Measurements from ENCODE around the gene SUPT3H.
A peak's percentile ranks its signal among the peaks of the same experiment; 100 is the strongest.
"Not testable (repeated sequence)": the region's sequence is repeated elsewhere in the genome, so short reads cannot be mapped to it uniquely, and the experiment has no call there.

The SUPT3H gene

GRCh38 chr6:45154679-45155078, 223.1 kb downstream of the SUPT3H start:
- Histone ChIP-seq H3K4ac (ENCODE audit: low read depth, low read length) (no peak overlapping the region), H3K4me2 (ENCODE audit: low read length) (no peak overlapping the region), H3K79me2 (ENCODE audit: control insufficient read depth, insufficient read depth, low read length, poor library complexity) (no peaks in the 10 kb centered on the region), H3K27ac (ENCODE audit: low read depth, low read length) (no peak overlapping the region), H3K14ac (ENCODE audit: low read length) (no peak overlapping the region), H3K36me3 (ENCODE audit: control insufficient read depth in 1 of 2, insufficient read depth in 2 of 2, low read length in 2 of 2) (no peaks in the 10 kb centered on the region), H3K4me3 (ENCODE audit: low read depth, low read length) (no peak overlapping the region), H2BK12ac (ENCODE audit: low read length) (no peak overlapping the region), H3K23ac (ENCODE audit: low read length) (no peak overlapping the region), H4K8ac (ENCODE audit: low read depth, low read length) (no peak overlapping the region), H3K27me3 (ENCODE audit: insufficient read depth, low read length) (no peaks in the 10 kb centered on the region), H2BK120ac (ENCODE audit: insufficient read depth, low read length, poor library complexity) (no peak overlapping the region), H3K79me1 (ENCODE audit: low read length) (no peaks in the 10 kb centered on the region), H2BK5ac (ENCODE audit: low read depth, low read length, poor library complexity) (no peak overlapping the region), H4K12ac (ENCODE audit: low read depth, low read length) (no peak overlapping the region), H3K9ac (ENCODE audit: low read length) (no peak overlapping the region), H3K4me1 (ENCODE audit: control insufficient read depth in 1 of 2, insufficient read depth in 2 of 2, low read length in 2 of 2) (no peaks in the 10 kb centered on the region), H2AFZ (ENCODE audit: insufficient read depth, low read length, poor library complexity) (no peak overlapping the region), H3K9me3 (ENCODE audit: insufficient read depth, low read depth, low read length) (no peaks in the 10 kb centered on the region), H3K18ac (ENCODE audit: low read length) (no peak overlapping the region), H2AK5ac (ENCODE audit: low read length) (no peak overlapping the region), H4K91ac (ENCODE audit: low read depth, low read length) (no peak overlapping the region)
- WGBS (ENCODE audit: extremely low coverage, insufficient coverage, insufficient read length) = no CpG with 5 or more reads among the region's 3 CpGs
- DNase-seq = no peak

- H4K8ac ChIP-seq (ENCODE audit: low read depth, low read length) = no peak overlapping the region
- no peak overlapping the region for H3K9ac ChIP-seq (ENCODE audit: low read length)
- no peak overlapping the region for H3K23ac ChIP-seq (ENCODE audit: low read length)
- no peak overlapping the region for H2AK5ac ChIP-seq (ENCODE audit: low read length)
- DNase-seq = peak in 1 of 2 donors; percentile 12
- no peak overlapping the region for H3K14ac ChIP-seq (ENCODE audit: low read length)
- H3K27ac ChIP-seq (ENCODE audit: low read depth, low read length) = no peak overlapping the region
- no peaks in the 10 kb centered on the region for H3K9me3 ChIP-seq (ENCODE audit: insufficient read depth, low read depth, low read length)
- no CpG with 5 or more reads among the region's 1 CpG for WGBS (ENCODE audit: extremely low coverage, insufficient coverage, insufficient read length)
- H3K4me2 ChIP-seq (ENCODE audit: low read length) = no peak overlapping the region
- H2BK120ac ChIP-seq (ENCODE audit: insufficient read depth, low read length, poor library complexity) = no peak overlapping the region
- no peaks in the 10 kb centered on the region for H3K27me3 ChIP-seq (ENCODE audit: insufficient read depth, low read length)
- no peak overlapping the region for H3K18ac ChIP-seq (ENCODE audit: low read length)
- no peak overlapping the region for H2BK5ac ChIP-seq (ENCODE audit: low read depth, low read length, poor library complexity)
- no peak overlapping the region for H4K12ac ChIP-seq (ENCODE audit: low read depth, low read length)
- H3K36me3 ChIP-seq (ENCODE audit: control insufficient read depth in 1 of 2, insufficient read depth in 2 of 2, low read length in 2 of 2) = no peaks in the 10 kb centered on the region
- H2BK12ac ChIP-seq (ENCODE audit: low read length) = no peak overlapping the region
- no peak overlapping the region for H2AFZ ChIP-seq (ENCODE audit: insufficient read depth, low read length, poor library complexity)
- H3K79me1 ChIP-seq (ENCODE audit: low read length) = no peaks in the 10 kb centered on the region
- no peaks in the 10 kb centered on the region for H3K4me1 ChIP-seq (ENCODE audit: control insufficient read depth in 1 of 2, insufficient read depth in 2 of 2, low read length in 2 of 2)
- H3K79me2 ChIP-seq (ENCODE audit: control insufficient read depth, insufficient read depth, low read length, poor library complexity) = no peaks in the 10 kb centered on the region
- H3K4ac ChIP-seq (ENCODE audit: low read depth, low read length) = no peak overlapping the region
- no peak overlapping the region for H3K4me3 ChIP-seq (ENCODE audit: low read depth, low read length)
- H4K91ac ChIP-seq (ENCODE audit: low read depth, low read length) = no peak overlapping the region
Measured at GRCh38 chr6:45148711-45149341, 228.9 kb downstream of the SUPT3H start.

GRCh38 chr6:45148278-45148677, 229.5 kb downstream of the SUPT3H start:
- H3K79me2 ChIP-seq (ENCODE audit: control insufficient read depth, insufficient read depth, low read length, poor library complexity) = no peaks in the 10 kb centered on the region
- no peak overlapping the region for H3K4ac ChIP-seq (ENCODE audit: low read depth, low read length)
- H2BK12ac ChIP-seq (ENCODE audit: low read length) = no peak overlapping the region
- no peak overlapping the region for H3K9ac ChIP-seq (ENCODE audit: low read length)
- H2AK5ac ChIP-seq (ENCODE audit: low read length) = no peak overlapping the region
- H3K4me3 ChIP-seq (ENCODE audit: low read depth, low read length) = no peak overlapping the region
- H3K79me1 ChIP-seq (ENCODE audit: low read length) = no peaks in the 10 kb centered on the region
- H2BK120ac ChIP-seq (ENCODE audit: insufficient read depth, low read length, poor library complexity) = no peak overlapping the region
- no peak overlapping the region for H3K23ac ChIP-seq (ENCODE audit: low read length)
- no peak overlapping the region for H2BK5ac ChIP-seq (ENCODE audit: low read depth, low read length, poor library complexity)
- no peak overlapping the region for H3K14ac ChIP-seq (ENCODE audit: low read length)
- H3K18ac ChIP-seq (ENCODE audit: low read length) = no peak overlapping the region
- no peak overlapping the region for H4K12ac ChIP-seq (ENCODE audit: low read depth, low read length)
- no peak overlapping the region for H3K27ac ChIP-seq (ENCODE audit: low read depth, low read length)
- no peak overlapping the region for H2AFZ ChIP-seq (ENCODE audit: insufficient read depth, low read length, poor library complexity)
- no peak overlapping the region for H3K4me2 ChIP-seq (ENCODE audit: low read length)
- DNase-seq = peak in 1 of 2 donors; percentile 3
- no peaks in the 10 kb centered on the region for H3K4me1 ChIP-seq (ENCODE audit: control insufficient read depth in 1 of 2, insufficient read depth in 2 of 2, low read length in 2 of 2)
- no peaks in the 10 kb centered on the region for H3K9me3 ChIP-seq (ENCODE audit: insufficient read depth, low read depth, low read length)
- no CpG with 5 or more reads among the region's 1 CpG for WGBS (ENCODE audit: extremely low coverage, insufficient coverage, insufficient read length)
- H4K8ac ChIP-seq (ENCODE audit: low read depth, low read length) = no peak overlapping the region
- no peaks in the 10 kb centered on the region for H3K27me3 ChIP-seq (ENCODE audit: insufficient read depth, low read length)
- H4K91ac ChIP-seq (ENCODE audit: low read depth, low read length) = no peak overlapping the region
- H3K36me3 ChIP-seq (ENCODE audit: control insufficient read depth in 1 of 2, insufficient read depth in 2 of 2, low read length in 2 of 2) = no peaks in the 10 kb centered on the region

- not testable (repeated sequence) for H3K9me3 ChIP-seq (ENCODE audit: insufficient read depth, low read depth, low read length); H3K36me3 ChIP-seq (ENCODE audit: control insufficient read depth in 1 of 2, insufficient read depth in 2 of 2, low read length in 2 of 2); H3K18ac ChIP-seq (ENCODE audit: low read length); H3K27me3 ChIP-seq (ENCODE audit: insufficient read depth, low read length); H4K8ac ChIP-seq (ENCODE audit: low read depth, low read length); H3K14ac ChIP-seq (ENCODE audit: low read length); H4K91ac ChIP-seq (ENCODE audit: low read depth, low read length); DNase-seq; H2AFZ ChIP-seq (ENCODE audit: insufficient read depth, low read length, poor library complexity); H3K9ac ChIP-seq (ENCODE audit: low read length); H3K4me2 ChIP-seq (ENCODE audit: low read length); H3K4me1 ChIP-seq (ENCODE audit: control insufficient read depth in 1 of 2, insufficient read depth in 2 of 2, low read length in 2 of 2); H3K4me3 ChIP-seq (ENCODE audit: low read depth, low read length); H2AK5ac ChIP-seq (ENCODE audit: low read length); H2BK12ac ChIP-seq (ENCODE audit: low read length); H2BK120ac ChIP-seq (ENCODE audit: insufficient read depth, low read length, poor library complexity); H3K27ac ChIP-seq (ENCODE audit: low read depth, low read length); H2BK5ac ChIP-seq (ENCODE audit: low read depth, low read length, poor library complexity); H3K4ac ChIP-seq (ENCODE audit: low read depth, low read length); H3K23ac ChIP-seq (ENCODE audit: low read length); H3K79me1 ChIP-seq (ENCODE audit: low read length); H4K12ac ChIP-seq (ENCODE audit: low read depth, low read length); H3K79me2 ChIP-seq (ENCODE audit: control insufficient read depth, insufficient read depth, low read length, poor library complexity)
- no CpG with 5 or more reads among the region's 3 CpGs for WGBS (ENCODE audit: extremely low coverage, insufficient coverage, insufficient read length)
Measured at GRCh38 chr6:45145658-45146057, 232.1 kb downstream of the SUPT3H start.

Measured in trophoblast cell (in vitro differentiated cells and primary cell).